ENCODE measurements around the gene APOC4.

Gene APOC4

GRCh38 chr19:44974857-44975256 is 32.8 kb downstream of the APOC4 start:
- no peaks in the 10 kb centered on the region for H3K4me1 ChIP-seq
- peaks cover 93% of the 10 kb centered on the region for H3K36me3 ChIP-seq
- peaks cover 18% of the 10 kb centered on the region; the same call in 1 of the 2 replicates for H4K20me1 ChIP-seq
- TF ChIP-seq Cebpa-rat (IDR thresholded peaks at IDR 0.05), result no peak
- no peaks in the 10 kb centered on the region for H3K9me3 ChIP-seq
- no peak overlapping the region for H3K4me3 ChIP-seq
- H3K9ac ChIP-seq, result no peak overlapping the region
- no peak overlapping the region for H3K27ac ChIP-seq
- no peaks in the 10 kb centered on the region for H3K27me3 ChIP-seq
- no peak overlapping the region for H3K4me2 ChIP-seq

GRCh38 chr19:44975444-44975843 is 33.4 kb downstream of the APOC4 start:
- H3K27ac ChIP-seq, result no peak overlapping the region
- peaks cover 19% of the 10 kb centered on the region; the same call in 1 of the 2 replicates for H4K20me1 ChIP-seq
- peaks cover 93% of the 10 kb centered on the region for H3K36me3 ChIP-seq
- no peaks in the 10 kb centered on the region for H3K9me3 ChIP-seq
- H3K4me1 ChIP-seq, result no peaks in the 10 kb centered on the region
- no peaks in the 10 kb centered on the region for H3K27me3 ChIP-seq
- no peak overlapping the region for H3K9ac ChIP-seq
- no peak overlapping the region for H3K4me2 ChIP-seq
- TF ChIP-seq Cebpa-rat (IDR thresholded peaks at IDR 0.05), result no peak
- no peak overlapping the region for H3K4me3 ChIP-seq

GRCh38 chr19:44984005-44984404 is 42.0 kb downstream of the APOC4 start:
- Histone ChIP-seq H3K9me3 (no peaks in the 10 kb centered on the region), H3K36me3 (peaks cover 98% of the 10 kb centered on the region), H3K4me3 (no peak overlapping the region), H3K4me1 (no peaks in the 10 kb centered on the region), H3K4me2 (no peak overlapping the region), H3K27ac (no peak overlapping the region), H3K9ac (no peak overlapping the region), H4K20me1 (peaks cover 38% of the 10 kb centered on the region), H3K27me3 (no peaks in the 10 kb centered on the region)
- no peak for TF ChIP-seq Cebpa-rat (IDR thresholded peaks at IDR 0.05)

GRCh38 chr19:44985445-44985844 is 43.4 kb downstream of the APOC4 start:
- no peak overlapping the region for H3K4me2 ChIP-seq
- H3K27ac ChIP-seq, result no peak overlapping the region
- no peak for TF ChIP-seq Cebpa-rat (IDR thresholded peaks at IDR 0.05)
- peaks cover 98% of the 10 kb centered on the region for H3K36me3 ChIP-seq
- H4K20me1 ChIP-seq, result peaks cover 31% of the 10 kb centered on the region
- no peak overlapping the region; the same call in 1 of the 2 replicates for H3K9ac ChIP-seq
- no peaks in the 10 kb centered on the region for H3K4me1 ChIP-seq
- no peaks in the 10 kb centered on the region for H3K9me3 ChIP-seq
- H3K27me3 ChIP-seq, result no peaks in the 10 kb centered on the region
- H3K4me3 ChIP-seq, result no peak overlapping the region

GRCh38 chr19:44986389-44986788 is 44.4 kb downstream of the APOC4 start:
- H3K36me3 ChIP-seq, result peaks cover 99% of the 10 kb centered on the region

GRCh38 chr19:44987148-44987675 is 45.2 kb downstream of the APOC4 start:
- Histone ChIP-seq H3K9ac (no peak overlapping the region), H4K20me1 (peaks cover 30% of the 10 kb centered on the region), H3K4me2 (no peak overlapping the region), H3K27me3 (no peaks in the 10 kb centered on the region), H3K27ac (no peak overlapping the region), H3K36me3 (peaks cover 99% of the 10 kb centered on the region), H3K4me1 (no peaks in the 10 kb centered on the region), H3K9me3 (no peaks in the 10 kb centered on the region), H3K4me3 (no peak overlapping the region)
- no peak for TF ChIP-seq Cebpa-rat (IDR thresholded peaks at IDR 0.05)

More at GRCh38 chr19:44986389-44986788, 44.4 kb downstream of the APOC4 start:
- no peak overlapping the region for H3K4me3 ChIP-seq
- no peak for TF ChIP-seq Cebpa-rat (IDR thresholded peaks at IDR 0.05)
- no peak overlapping the region for H3K4me2 ChIP-seq
- peaks cover 31% of the 10 kb centered on the region for H4K20me1 ChIP-seq
- H3K9ac ChIP-seq, result no peak overlapping the region
- no peaks in the 10 kb centered on the region for H3K4me1 ChIP-seq
- no peak overlapping the region for H3K27ac ChIP-seq
- H3K9me3 ChIP-seq, result no peaks in the 10 kb centered on the region
- H3K27me3 ChIP-seq, result no peaks in the 10 kb centered on the region

- TF ChIP-seq Cebpa-rat (IDR thresholded peaks at IDR 0.05), result no peak
- H3K27me3 ChIP-seq, result no peaks in the 10 kb centered on the region
- H3K27ac ChIP-seq, result no peak overlapping the region
- no peak overlapping the region for H3K4me3 ChIP-seq
- peaks cover 98% of the 10 kb centered on the region for H3K36me3 ChIP-seq
- H3K4me1 ChIP-seq, result no peaks in the 10 kb centered on the region
- H4K20me1 ChIP-seq, result peaks cover 19% of the 10 kb centered on the region
- no peaks in the 10 kb centered on the region for H3K9me3 ChIP-seq
- no peak overlapping the region for H3K4me2 ChIP-seq
- H3K9ac ChIP-seq, result no peak overlapping the region
These were observed 46.2 kb downstream of the APOC4 start for GRCh38 chr19:44988273-44988672.

- no peaks in the 10 kb centered on the region for H3K4me1 ChIP-seq
- H3K4me2 ChIP-seq, result no peak overlapping the region
- H3K4me3 ChIP-seq, result no peak overlapping the region
- H3K27ac ChIP-seq, result no peak overlapping the region
- H3K36me3 ChIP-seq, result peaks cover 98% of the 10 kb centered on the region
- no peaks in the 10 kb centered on the region for H3K9me3 ChIP-seq
- H4K20me1 ChIP-seq, result peaks cover 12% of the 10 kb centered on the region
- H3K27me3 ChIP-seq, result no peaks in the 10 kb centered on the region
- no peak overlapping the region for H3K9ac ChIP-seq
- TF ChIP-seq Cebpa-rat (IDR thresholded peaks at IDR 0.05), result no peak
These were observed 47.0 kb downstream of the APOC4 start for GRCh38 chr19:44988896-44989556.

- H3K4me3 ChIP-seq, result no peak overlapping the region
- H3K4me2 ChIP-seq, result no peak overlapping the region
- H3K27ac ChIP-seq, result no peak overlapping the region
- peaks cover 7% of the 10 kb centered on the region; the same call in 1 of the 2 replicates for H4K20me1 ChIP-seq
- peaks cover 8% of the 10 kb centered on the region; the same call in 1 of the 2 replicates for H3K4me1 ChIP-seq
- no peak for TF ChIP-seq Cebpa-rat (IDR thresholded peaks at IDR 0.05)
- no peaks in the 10 kb centered on the region for H3K27me3 ChIP-seq
- no peak overlapping the region for H3K9ac ChIP-seq
- no peaks in the 10 kb centered on the region for H3K9me3 ChIP-seq
- H3K36me3 ChIP-seq, result peaks cover 89% of the 10 kb centered on the region
These were observed 48.4 kb downstream of the APOC4 start for GRCh38 chr19:44990459-44990858.

GRCh38 chr19:44990966-44991365 is 48.9 kb downstream of the APOC4 start:
- Histone ChIP-seq H4K20me1 (peaks cover 7% of the 10 kb centered on the region; the same call in 1 of the 2 replicates), H3K9me3 (no peaks in the 10 kb centered on the region), H3K9ac (no peak overlapping the region), H3K36me3 (peaks cover 84% of the 10 kb centered on the region), H3K27me3 (no peaks in the 10 kb centered on the region), H3K27ac (no peak overlapping the region), H3K4me1 (peaks cover 8% of the 10 kb centered on the region; the same call in 1 of the 2 replicates), H3K4me2 (no peak overlapping the region), H3K4me3 (no peak overlapping the region)
- TF ChIP-seq Cebpa-rat (IDR thresholded peaks at IDR 0.05), result no peak

Data from BLaER1 (cell line).